Gastrocnemius medialis (tissue), 4 donors: ENCODE results near the gene LYPD4. TPM values are rescaled to one million over a fixed set of nuclear protein-coding genes. Genes with fewer than 3 reads are reported as not detected.
"Not testable (repeated sequence)": the region's sequence is repeated elsewhere in the genome, so short reads cannot be mapped to it uniquely, and the experiment has no call there.

ENCODE experiments used
- ATAC-seq, 2 donors: fragments of 150-250 bp; one replicate each; pipeline ENCODE4 v1.9.1; 2016
- DNase-seq, 2 donors: peaks; one replicate each; pipeline ENCODE4 v3.0.0-alpha.2; 2019
- H3K27ac ChIP-seq, 4 donors: fragments of 200-600 bp; sonication (generic); 1 replicate in 1 of 4; 2 replicates in 3 of 4; pipeline ENCODE4 v1.5.1; 2016 to 2018; ENCODE audit warnings: mild to moderate bottlenecking in 2 of 4, moderate library complexity in 1 of 4
- H3K27me3 ChIP-seq, 3 donors: fragments of 200-600 bp; sonication (generic) in 2 of 3; 1 replicate in 1 of 3; 2 replicates in 2 of 3; pipeline versions ENCODE4 v1.5.1 to v1.6.0; 2016 to 2019; ENCODE audit warnings: mild to moderate bottlenecking in 1 of 3, moderate library complexity in 1 of 3
- H3K36me3 ChIP-seq, 2 donors: fragments of 200-600 bp; sonication (generic) in 1 of 2; one replicate each; pipeline ENCODE4 v1.5.1; 2017 to 2018
- H3K4me1 ChIP-seq, 2 donors: fragments of 200-600 bp; sonication (generic) in 1 of 2; one replicate each; pipeline ENCODE4 v1.5.1; 2016 to 2017; ENCODE audit warnings: mild to moderate bottlenecking in 2 of 2
- H3K4me3 ChIP-seq, 4 donors: fragments of 200-600 bp; sonication (generic) in 3 of 4; 1 replicate in 1 of 4; 2 replicates in 3 of 4; pipeline ENCODE4 v1.5.1; 2016 to 2019; ENCODE audit warnings: mild to moderate bottlenecking in 2 of 4
- H3K9me3 ChIP-seq, 3 donors: fragments of 200-600 bp; sonication (generic) in 2 of 3; 1 replicate in 1 of 3; 2 replicates in 2 of 3; pipeline ENCODE4 v1.5.1; 2016 to 2019
- CTCF ChIP-seq, 5 experiments: fragments of 450-650 bp in 3 of 5; fragments of 200-600 bp in 2 of 5; sonication (generic) in 2 of 5; IDR thresholded peaks in 4 of 5; conservative IDR thresholded peaks in 1 of 5; 1 replicate in 4 of 5; 2 replicates in 1 of 5; pipeline ENCODE4 v1.5.1; 2016 to 2019; ENCODE audit warnings: antibody characterized with exemption in 5 of 5, mild to moderate bottlenecking in 3 of 5, moderate library complexity in 3 of 5
- POLR2A ChIP-seq, 2 donors: fragments of 450-650 bp; IDR thresholded peaks; one replicate each; pipeline ENCODE4 v1.6.1; 2017; ENCODE audit warnings: antibody characterized with exemption in 2 of 2, mild to moderate bottlenecking in 2 of 2, moderate library complexity in 2 of 2
- in situ Hi-C, 4 donors: fragments of 200-750 bp; cut with MboI; loops; one replicate each; pipeline versions ENCODE4 v1.15.0 to v1.8.0; 2017; ENCODE audit warnings: low sequenced_read_pairs in 4 of 4
- intact Hi-C: fragments of 100-400 bp; cut with DNase I; formaldehyde crosslinking; loops from one replicate; pipeline ENCODE4 v1.15.1; 2023; ENCODE audit warnings: low total_unique reads
- total RNA-seq, 4 donors: library from RNA; depleted of rRNA; stranded (reverse); fragments of >200 nt; gene quantifications; one replicate each; pipeline versions ENCODE4 v1.1.0 to v1.2.3, GENCODE V29; 2016

The LYPD4 gene
- total RNA-seq, 4 donors from 2014 or later = not detected

GRCh38 chr19:41879670-41880328 lies 35.3 kb upstream of the LYPD4 start:
- no peak for TF ChIP-seq POLR2A (IDR thresholded peaks at IDR 0.05)
- TF ChIP-seq CTCF (IDR thresholded peaks at IDR 0.05 in 4 of 5, conservative IDR thresholded peaks at IDR 0.05 in 1 of 5) = no peak
- H3K9me3 ChIP-seq = no peaks in the 10 kb centered on the region
- H3K27me3 ChIP-seq = no peaks in the 10 kb centered on the region
- ATAC-seq (no peak), DNase-seq (no peak)
- no peaks in the 10 kb centered on the region for H3K36me3 ChIP-seq
- intact Hi-C loops = loop anchor here (10.0 kb wide), 1 partner anchor 1595 kb away; the partner anchor contains the start of gene AKT2
- H3K4me3 ChIP-seq = no peak overlapping the region
- H3K4me1 ChIP-seq = peaks cover 4 to 10% of the 10 kb centered on the region in 2 donors
- no peak overlapping the region for H3K27ac ChIP-seq
- in situ Hi-C loops = no loop called here

DNA sequence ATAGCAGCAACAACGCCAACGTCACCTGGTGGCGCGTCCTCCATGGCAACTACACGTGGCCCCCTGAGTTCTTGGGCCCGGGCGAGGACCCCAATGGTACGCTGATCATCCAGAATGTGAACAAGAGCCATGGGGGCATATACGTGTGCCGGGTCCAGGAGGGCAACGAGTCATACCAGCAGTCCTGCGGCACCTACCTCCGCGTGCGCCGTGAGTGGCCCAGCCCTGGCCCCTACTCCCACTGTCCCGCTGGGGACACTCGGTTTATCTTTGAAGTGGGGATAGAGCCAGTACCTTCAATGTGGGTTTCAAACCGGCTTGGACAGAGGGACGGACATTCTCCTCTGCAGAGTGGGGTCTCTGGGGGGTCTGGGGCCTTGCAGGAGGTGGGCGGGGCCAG lies 34.6 kb upstream of the LYPD4 start:
- peaks cover 0 to 6% of the 10 kb centered on the region in 2 donors for H3K4me1 ChIP-seq
- H3K9me3 ChIP-seq = no peaks in the 10 kb centered on the region
- TF ChIP-seq CTCF (IDR thresholded peaks at IDR 0.05 in 4 of 5, conservative IDR thresholded peaks at IDR 0.05 in 1 of 5) (no peak), POLR2A (IDR thresholded peaks at IDR 0.05) (no peak)
- in situ Hi-C loops (no loop called here), intact Hi-C loops (no loop called here)
- no peaks in the 10 kb centered on the region for H3K27me3 ChIP-seq
- no peak overlapping the region for H3K4me3 ChIP-seq
- H3K36me3 ChIP-seq = no peaks in the 10 kb centered on the region
- H3K27ac ChIP-seq = no peak overlapping the region
- DNase-seq (no peak), ATAC-seq (no peak)

GRCh38 chr19:41877916-41878905 lies 33.7 kb upstream of the LYPD4 start:
- intact Hi-C loops (no loop called here), in situ Hi-C loops (no loop called here)
- DNase-seq = no peak
- no peak for ATAC-seq
- H3K9me3 ChIP-seq = no peaks in the 10 kb centered on the region
- no peak overlapping the region for H3K4me3 ChIP-seq
- H3K36me3 ChIP-seq = no peaks in the 10 kb centered on the region
- no peak overlapping the region for H3K27ac ChIP-seq
- H3K27me3 ChIP-seq = no peaks in the 10 kb centered on the region
- no peak for TF ChIP-seq POLR2A (IDR thresholded peaks at IDR 0.05)
- TF ChIP-seq CTCF (IDR thresholded peaks at IDR 0.05 in 4 of 5, conservative IDR thresholded peaks at IDR 0.05 in 1 of 5) = no peak
- H3K4me1 ChIP-seq = peaks cover 0 to 6% of the 10 kb centered on the region in 2 donors

DNA sequence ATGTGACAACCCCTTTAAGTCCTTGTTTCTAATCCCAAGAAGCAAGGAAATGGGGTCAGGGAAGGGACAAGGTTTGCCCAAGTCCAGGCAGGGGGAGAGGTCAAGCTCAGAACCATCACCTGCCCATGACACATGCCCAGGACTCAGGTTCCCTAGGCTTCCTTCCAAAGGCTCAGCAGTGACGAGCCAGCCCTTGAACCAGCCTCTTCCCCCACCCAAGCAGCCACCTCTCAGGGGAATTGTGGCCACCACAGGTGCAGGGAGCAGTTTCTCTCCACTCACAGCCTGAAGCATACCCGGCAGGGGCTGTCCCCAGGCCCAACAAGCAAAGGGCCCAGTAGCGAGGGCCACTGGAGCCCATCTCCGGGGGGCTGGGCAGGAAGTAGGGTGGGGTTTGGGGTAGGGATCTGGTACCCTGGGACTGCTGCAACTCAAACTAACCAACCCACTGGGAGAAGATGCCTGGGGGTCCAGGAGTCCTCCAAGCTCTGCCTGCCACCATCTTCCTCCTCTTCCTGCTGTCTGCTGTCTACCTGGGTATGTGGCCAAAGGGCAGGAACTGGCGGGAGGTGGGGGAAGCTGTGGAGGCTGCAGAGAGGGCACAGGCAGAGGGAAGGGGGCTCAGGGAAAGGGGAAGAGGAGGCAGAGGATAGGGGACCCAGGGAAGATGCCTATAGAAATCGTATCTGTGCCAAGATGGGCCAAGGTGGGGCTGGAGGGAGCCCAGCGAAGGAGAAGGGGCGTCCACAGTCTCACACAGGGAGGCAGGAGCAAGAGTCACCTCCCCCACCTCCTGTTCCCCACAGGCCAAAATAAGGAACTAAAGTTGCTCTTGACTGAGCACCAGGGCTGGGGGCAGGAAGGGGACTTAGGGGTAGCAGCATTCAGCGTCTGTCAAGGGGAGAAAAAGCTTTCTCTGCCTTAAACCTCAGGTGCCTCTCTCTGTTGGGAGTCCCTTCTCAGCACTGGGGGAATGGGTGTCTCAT lies 32.7 kb upstream of the LYPD4 start, which contains the start of gene CD79A:
TSS of gene CD79A (plus strand) at position 433 of the 986 bp plus-strand sequence. CDS start at position 459, 26 bp downstream.
- DNase-seq (no peak), ATAC-seq (no peak)
- intact Hi-C loops (no loop called here), in situ Hi-C loops (no loop called here)
- no peaks in the 10 kb centered on the region for H3K36me3 ChIP-seq
- H3K27me3 ChIP-seq = no peaks in the 10 kb centered on the region
- TF ChIP-seq POLR2A (IDR thresholded peaks at IDR 0.05) = no peak
- no peak for TF ChIP-seq CTCF (IDR thresholded peaks at IDR 0.05 in 4 of 5, conservative IDR thresholded peaks at IDR 0.05 in 1 of 5)
- no peak within 1 kb of the TSS for H3K4me3 ChIP-seq
- no peaks in the 10 kb centered on the region for H3K9me3 ChIP-seq
- H3K4me1 ChIP-seq = no peaks in the 10 kb centered on the region
- no peak within 1 kb of the TSS for H3K27ac ChIP-seq

DNA sequence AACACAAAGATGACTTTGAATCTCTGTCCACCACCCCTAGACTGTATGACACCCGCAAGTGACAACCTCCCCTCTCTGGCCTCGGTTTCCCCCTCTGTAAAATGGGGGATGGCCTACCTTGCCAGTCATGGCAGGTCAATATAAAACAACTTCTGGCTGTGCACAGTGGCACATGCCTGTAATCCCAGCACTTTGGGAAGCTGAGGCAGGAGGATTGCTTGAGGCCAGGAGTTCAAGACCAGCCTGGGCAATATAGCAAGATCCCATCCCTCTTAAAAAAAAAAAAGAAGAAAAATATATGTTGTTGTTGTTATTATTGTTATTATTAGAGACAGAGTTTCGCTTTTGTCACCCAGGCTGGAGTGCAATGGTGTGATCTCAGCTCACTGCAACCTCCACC lies 31.5 kb upstream of the LYPD4 start:
- H3K27me3 ChIP-seq, DNase-seq, H3K9me3 ChIP-seq, H3K4me1 ChIP-seq, in situ Hi-C loops, intact Hi-C loops, H3K4me3 ChIP-seq, ATAC-seq, H3K27ac ChIP-seq: not testable (repeated sequence)
- peaks cover 0 to 12% of the 10 kb centered on the region in 2 donors for H3K36me3 ChIP-seq
